Right lobe of liver (tissue), 4 donors: ENCODE measurements around the gene TRAF3IP1.

Experiments used
- CTCF ChIP-seq, 4 donors: fragments of 200-600 bp in 3 of 4; fragments of 450-650 bp in 1 of 4; IDR thresholded peaks; one replicate each; pipeline versions ENCODE4 v1.5.1 to v1.8.0; 2016 to 2022; ENCODE audit warnings: antibody characterized with exemption in 4 of 4, mild to moderate bottlenecking in 2 of 4
- POLR2A ChIP-seq: fragments of 450-650 bp; IDR thresholded peaks from one replicate; pipeline ENCODE4 v1.6.1; 2017; ENCODE audit warnings: antibody characterized with exemption, mild to moderate bottlenecking
- donor health status: DM: no; HTN: no; CAD: no.
- donor health status: DM: no; HTN: no; CAD: no.
- donor health status: DM: no; HTN: yes; CAD: no.

DNA sequence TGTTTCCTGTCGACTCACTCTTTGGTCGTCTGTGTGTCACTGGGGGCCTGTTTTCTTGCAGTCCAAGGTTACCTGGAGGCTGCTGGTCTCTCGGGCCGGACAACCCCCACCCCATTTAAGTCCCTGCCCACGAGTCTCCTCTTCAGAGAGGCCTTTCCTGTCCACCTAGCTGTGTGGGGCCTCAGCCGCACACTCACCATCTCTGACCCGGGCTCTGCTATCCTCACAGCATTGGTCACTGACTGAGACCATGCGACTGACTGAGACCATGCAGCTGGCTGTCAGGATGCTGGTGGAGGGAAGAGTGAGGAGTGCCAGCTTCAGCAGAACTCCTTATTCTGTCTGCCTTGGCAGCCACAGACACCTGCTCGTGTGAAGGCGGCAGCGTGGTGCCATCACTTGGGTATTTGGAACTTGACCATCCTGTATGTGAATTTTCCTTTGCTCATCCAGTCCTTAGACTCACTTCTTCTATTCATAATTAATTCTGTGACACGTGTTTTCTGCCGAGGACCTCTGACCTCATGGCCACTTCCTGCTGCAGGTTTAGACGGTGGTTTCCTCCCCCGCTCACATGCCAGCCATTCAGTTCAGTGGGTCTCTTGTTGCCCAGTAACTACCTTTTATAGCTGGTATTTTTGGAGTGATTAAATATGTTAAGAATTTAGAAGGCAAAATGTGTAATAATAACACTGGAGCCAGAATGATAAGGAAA is 58.9 kb downstream of the TRAF3IP1 start:
- TF ChIP-seq CTCF (IDR thresholded peaks at IDR 0.05) (no peak), POLR2A (no peak)
